HK-2 (cell line): ENCODE results near the gene NPC1.
"Not testable (repeated sequence)": the region's sequence is repeated elsewhere in the genome, so short reads cannot be mapped to it uniquely, and the experiment has no call there.

Experiments used
- DNase-seq: peaks from one replicate; pipeline ENCODE4 v3.0.0-alpha.2; 2018; ENCODE audit not compliant: unreplicated experiment

NPC1 gene

GRCh38 chr18:23575309-23575651 lies 11.0 kb downstream of the NPC1 start:
- no peak for DNase-seq

- DNase-seq: no peak
Observed at GRCh38 chr18:23574611-23575308, 11.5 kb downstream of the NPC1 start.

- DNase-seq: peak; percentile 47
Observed at GRCh38 chr18:23573626-23574431, 12.5 kb downstream of the NPC1 start.

- DNase-seq: no peak
Observed at GRCh38 chr18:23573020-23573419, 13.3 kb downstream of the NPC1 start.

- no peak for DNase-seq
Observed at GRCh38 chr18:23572570-23572969, 13.7 kb downstream of the NPC1 start.

GRCh38 chr18:23572012-23572411 lies 14.3 kb downstream of the NPC1 start:
- no peak for DNase-seq

GRCh38 chr18:23570912-23571504 lies 15.3 kb downstream of the NPC1 start:
- no peak for DNase-seq

- no peak for DNase-seq
Observed at GRCh38 chr18:23569299-23570063, 16.8 kb downstream of the NPC1 start.

- DNase-seq: no peak
Observed at GRCh38 chr18:23568281-23569138, 17.8 kb downstream of the NPC1 start.

- no peak for DNase-seq
Observed at GRCh38 chr18:23567671-23568070, 18.6 kb downstream of the NPC1 start.

- DNase-seq: no peak
Observed at GRCh38 chr18:23565916-23566547, 20.3 kb downstream of the NPC1 start.

GRCh38 chr18:23563377-23564043 lies 22.8 kb downstream of the NPC1 start:
- no peak for DNase-seq

- no peak for DNase-seq
Observed at GRCh38 chr18:23560186-23560585, 26.1 kb downstream of the NPC1 start.

GRCh38 chr18:23557511-23557910 lies 28.8 kb downstream of the NPC1 start:
- DNase-seq: not testable (repeated sequence)

GRCh38 chr18:23556145-23556780 lies 30.0 kb downstream of the NPC1 start:
- DNase-seq: no peak

- no peak for DNase-seq
Observed at GRCh38 chr18:23553887-23554286, 32.4 kb downstream of the NPC1 start.

- no peak for DNase-seq
Observed at GRCh38 chr18:23552505-23552904, 33.8 kb downstream of the NPC1 start.

- DNase-seq: no peak
Observed at GRCh38 chr18:23551978-23552377, 34.3 kb downstream of the NPC1 start.

GRCh38 chr18:23550898-23551297 lies 35.4 kb downstream of the NPC1 start:
- DNase-seq: no peak

GRCh38 chr18:23548719-23549118 lies 37.6 kb downstream of the NPC1 start:
- DNase-seq: no peak
